ENCODE data around the gene HACE1. TPM values are rescaled to one million over a fixed set of nuclear protein-coding genes. Genes with fewer than 3 reads are reported as not detected.

Gene HACE1
- total RNA-seq, 2 donors from 2014 or later: 11.7 to 19.3 TPM

DNA sequence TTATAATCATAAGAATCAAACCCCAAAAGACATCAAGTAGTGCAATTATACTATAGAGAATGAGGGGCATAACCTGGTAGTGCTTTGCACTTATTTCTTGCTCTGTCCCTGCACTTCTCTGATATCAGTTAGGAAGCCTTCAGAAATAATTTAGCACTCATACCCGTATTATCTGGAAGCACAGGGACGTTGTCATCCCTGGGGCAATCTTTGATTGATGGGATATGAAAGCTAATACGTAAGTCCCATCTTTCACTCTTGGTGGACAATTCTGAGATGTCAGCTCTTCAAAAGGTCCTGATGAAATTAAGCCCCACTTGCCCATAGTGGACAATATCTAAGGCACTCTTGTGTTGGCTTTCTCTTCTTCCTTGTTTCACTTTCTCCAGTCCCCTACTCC is 144.9 kb downstream of the HACE1 start:
- TF ChIP-seq, protein P1, sequence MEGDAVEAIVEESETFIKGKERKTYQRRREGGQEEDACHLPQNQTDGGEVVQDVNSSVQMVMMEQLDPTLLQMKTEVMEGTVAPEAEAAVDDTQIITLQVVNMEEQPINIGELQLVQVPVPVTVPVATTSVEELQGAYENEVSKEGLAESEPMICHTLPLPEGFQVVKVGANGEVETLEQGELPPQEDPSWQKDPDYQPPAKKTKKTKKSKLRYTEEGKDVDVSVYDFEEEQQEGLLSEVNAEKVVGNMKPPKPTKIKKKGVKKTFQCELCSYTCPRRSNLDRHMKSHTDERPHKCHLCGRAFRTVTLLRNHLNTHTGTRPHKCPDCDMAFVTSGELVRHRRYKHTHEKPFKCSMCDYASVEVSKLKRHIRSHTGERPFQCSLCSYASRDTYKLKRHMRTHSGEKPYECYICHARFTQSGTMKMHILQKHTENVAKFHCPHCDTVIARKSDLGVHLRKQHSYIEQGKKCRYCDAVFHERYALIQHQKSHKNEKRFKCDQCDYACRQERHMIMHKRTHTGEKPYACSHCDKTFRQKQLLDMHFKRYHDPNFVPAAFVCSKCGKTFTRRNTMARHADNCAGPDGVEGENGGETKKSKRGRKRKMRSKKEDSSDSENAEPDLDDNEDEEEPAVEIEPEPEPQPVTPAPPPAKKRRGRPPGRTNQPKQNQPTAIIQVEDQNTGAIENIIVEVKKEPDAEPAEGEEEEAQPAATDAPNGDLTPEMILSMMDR (IDR thresholded peaks at IDR 0.05): no peak
- TF ChIP-seq POLR2A (IDR thresholded peaks at IDR 0.05): no peak
- no peak for TF ChIP-seq POLR2AphosphoS5 (IDR thresholded peaks at IDR 0.05)
- H3K4me1 ChIP-seq (replicated peaks): no peaks in the 10 kb centered on the region
- H3K36me3 ChIP-seq: no peaks in the 10 kb centered on the region
- H3K4me3 ChIP-seq: no peak overlapping the region
- DNase-seq (ENCODE audit: low spot score): no peak
- H3K27me3 ChIP-seq (replicated peaks; ENCODE audit: insufficient read depth): no peaks in the 10 kb centered on the region
- intact Hi-C loops (cut with DNase I): no loop called here
- no peak overlapping the region for H3K27ac ChIP-seq
- 87% methylated on average over 3 of the region's 3 CpGs for WGBS
- H3K9me3 ChIP-seq: no peaks in the 10 kb centered on the region

GRCh38 chr6:104713982-104714381 is 145.7 kb downstream of the HACE1 start:
- Histone ChIP-seq H3K36me3 (no peaks in the 10 kb centered on the region), H3K9me3 (no peaks in the 10 kb centered on the region), H3K4me1 (replicated peaks) (no peaks in the 10 kb centered on the region), H3K27me3 (replicated peaks; ENCODE audit: insufficient read depth) (no peaks in the 10 kb centered on the region), H3K4me3 (no peak overlapping the region), H3K27ac (no peak overlapping the region)
- TF ChIP-seq, protein P1 (IDR thresholded peaks at IDR 0.05): no peak
- no peak for TF ChIP-seq POLR2AphosphoS5 (IDR thresholded peaks at IDR 0.05)
- TF ChIP-seq POLR2A (IDR thresholded peaks at IDR 0.05): no peak
- DNase-seq (ENCODE audit: low spot score): no peak
- intact Hi-C loops (cut with DNase I): no loop called here
- WGBS: 67% methylated on average over 2 of the region's 2 CpGs

DNA sequence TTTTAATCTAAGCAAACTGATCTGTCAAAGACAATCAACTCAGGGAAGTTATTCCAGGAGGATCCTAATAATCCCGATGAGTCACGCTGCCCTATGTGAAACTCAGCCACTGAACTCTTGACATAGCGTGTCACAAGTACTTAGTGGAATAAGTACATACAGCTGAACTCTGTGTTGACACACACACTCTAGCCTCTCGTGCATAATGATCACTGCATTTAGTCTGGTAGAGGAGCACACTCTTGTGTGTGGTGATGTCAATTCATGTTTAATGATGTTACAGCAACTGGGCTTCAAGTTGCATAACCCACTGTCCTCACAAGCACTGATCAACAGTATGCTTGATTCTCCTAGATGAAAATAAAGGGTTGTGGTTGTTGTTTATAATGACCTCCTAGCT is 148.3 kb downstream of the HACE1 start:
- H3K27ac ChIP-seq: no peak overlapping the region
- WGBS: 66% methylated on average over 4 of the region's 4 CpGs
- no peaks in the 10 kb centered on the region for H3K27me3 ChIP-seq (replicated peaks; ENCODE audit: insufficient read depth)
- H3K4me1 ChIP-seq (replicated peaks): no peaks in the 10 kb centered on the region
- TF ChIP-seq POLR2A (IDR thresholded peaks at IDR 0.05) (no peak), POLR2AphosphoS5 (IDR thresholded peaks at IDR 0.05) (no peak)
- TF ChIP-seq, protein P1 (IDR thresholded peaks at IDR 0.05): no peak
- intact Hi-C loops (cut with DNase I): no loop called here
- H3K9me3 ChIP-seq: no peaks in the 10 kb centered on the region
- DNase-seq (ENCODE audit: low spot score): no peak
- H3K4me3 ChIP-seq: no peak overlapping the region
- no peaks in the 10 kb centered on the region for H3K36me3 ChIP-seq

GRCh38 chr6:104710543-104711335 is 149.0 kb downstream of the HACE1 start:
- no peak for DNase-seq (ENCODE audit: low spot score)
- 76% methylated on average over 4 of the region's 4 CpGs for WGBS
- intact Hi-C loops (cut with DNase I): no loop called here

More at GRCh38 chr6:104710543-104711335, 149.0 kb downstream of the HACE1 start:
- TF ChIP-seq, protein P1 (IDR thresholded peaks at IDR 0.05): no peak
- TF ChIP-seq POLR2A (IDR thresholded peaks at IDR 0.05): no peak
- no peak for TF ChIP-seq POLR2AphosphoS5 (IDR thresholded peaks at IDR 0.05)
- Histone ChIP-seq H3K36me3 (no peaks in the 10 kb centered on the region), H3K9me3 (no peaks in the 10 kb centered on the region), H3K4me3 (no peak overlapping the region), H3K27me3 (replicated peaks; ENCODE audit: insufficient read depth) (no peaks in the 10 kb centered on the region), H3K27ac (no peak overlapping the region), H3K4me1 (replicated peaks) (no peaks in the 10 kb centered on the region)

Measured in prostate gland (tissue), 2 donors.